ENCODE data around the gene MAP3K1.

The MAP3K1 gene

GRCh38 chr5:56833325-56833724 lies 18.0 kb downstream of the MAP3K1 start:
- H3K27me3 ChIP-seq (ENCODE audit: control insufficient read depth, insufficient read depth, low read length), result no peaks in the 10 kb centered on the region
- peaks cover 22% of the 10 kb centered on the region for H3K4me1 ChIP-seq (ENCODE audit: control insufficient read depth, insufficient read depth, low read length)
- no peaks in the 10 kb centered on the region for H3K9me3 ChIP-seq (ENCODE audit: control insufficient read depth, insufficient read depth, low read length)
- H3K9ac ChIP-seq (ENCODE audit: low read depth, low read length), result no peak overlapping the region
- no peak overlapping the region for H3K4me3 ChIP-seq (ENCODE audit: low read depth, low read length)
- H3K36me3 ChIP-seq (ENCODE audit: control insufficient read depth, insufficient read depth, low read length), result no peaks in the 10 kb centered on the region

GRCh38 chr5:56837381-56837780 lies 22.0 kb downstream of the MAP3K1 start:
- Histone ChIP-seq H3K4me3 (ENCODE audit: low read depth, low read length) (no peak overlapping the region), H3K4me1 (ENCODE audit: control insufficient read depth, insufficient read depth, low read length) (peaks cover 18% of the 10 kb centered on the region), H3K36me3 (ENCODE audit: control insufficient read depth, insufficient read depth, low read length) (no peaks in the 10 kb centered on the region), H3K9me3 (ENCODE audit: control insufficient read depth, insufficient read depth, low read length) (no peaks in the 10 kb centered on the region), H3K9ac (ENCODE audit: low read depth, low read length) (no peak overlapping the region), H3K27me3 (ENCODE audit: control insufficient read depth, insufficient read depth, low read length) (no peaks in the 10 kb centered on the region)

GRCh38 chr5:56837956-56838355 lies 22.6 kb downstream of the MAP3K1 start:
- no peak overlapping the region for H3K9ac ChIP-seq (ENCODE audit: low read depth, low read length)
- H3K36me3 ChIP-seq (ENCODE audit: control insufficient read depth, insufficient read depth, low read length), result no peaks in the 10 kb centered on the region
- no peak overlapping the region for H3K4me3 ChIP-seq (ENCODE audit: low read depth, low read length)
- no peaks in the 10 kb centered on the region for H3K27me3 ChIP-seq (ENCODE audit: control insufficient read depth, insufficient read depth, low read length)
- peaks cover 18% of the 10 kb centered on the region for H3K4me1 ChIP-seq (ENCODE audit: control insufficient read depth, insufficient read depth, low read length)
- no peaks in the 10 kb centered on the region for H3K9me3 ChIP-seq (ENCODE audit: control insufficient read depth, insufficient read depth, low read length)

- Histone ChIP-seq H3K36me3 (ENCODE audit: control insufficient read depth, insufficient read depth, low read length) (no peaks in the 10 kb centered on the region), H3K9ac (ENCODE audit: low read depth, low read length) (no peak overlapping the region), H3K9me3 (ENCODE audit: control insufficient read depth, insufficient read depth, low read length) (no peaks in the 10 kb centered on the region), H3K27me3 (ENCODE audit: control insufficient read depth, insufficient read depth, low read length) (no peaks in the 10 kb centered on the region), H3K4me1 (ENCODE audit: control insufficient read depth, insufficient read depth, low read length) (peaks cover 14% of the 10 kb centered on the region), H3K4me3 (ENCODE audit: low read depth, low read length) (no peak overlapping the region)
These were observed 23.2 kb downstream of the MAP3K1 start for GRCh38 chr5:56838409-56839039.

DNA sequence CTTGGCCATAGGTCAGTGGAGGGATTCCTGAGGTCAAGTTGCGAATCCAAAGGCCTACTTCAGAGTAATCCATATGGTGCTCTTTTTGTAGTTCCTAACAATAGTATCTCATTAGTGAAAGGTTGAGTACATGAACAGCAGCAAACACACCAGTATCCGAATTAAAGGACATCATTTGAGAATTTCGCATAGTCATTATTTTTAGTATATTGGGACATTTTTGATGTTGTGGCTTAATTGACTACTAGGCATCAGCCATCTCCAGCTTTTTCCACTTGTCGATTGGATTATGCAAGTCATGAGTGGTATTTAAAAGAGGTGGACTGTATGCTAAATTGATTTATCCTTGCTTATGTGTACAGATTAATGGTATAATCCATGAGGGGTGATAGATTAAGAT lies 23.7 kb downstream of the MAP3K1 start:
- no peaks in the 10 kb centered on the region for H3K36me3 ChIP-seq (ENCODE audit: control insufficient read depth, insufficient read depth, low read length)
- H3K9me3 ChIP-seq (ENCODE audit: control insufficient read depth, insufficient read depth, low read length), result no peaks in the 10 kb centered on the region
- no peak overlapping the region for H3K9ac ChIP-seq (ENCODE audit: low read depth, low read length)
- peaks cover 11% of the 10 kb centered on the region for H3K4me1 ChIP-seq (ENCODE audit: control insufficient read depth, insufficient read depth, low read length)
- no peak overlapping the region for H3K4me3 ChIP-seq (ENCODE audit: low read depth, low read length)
- H3K27me3 ChIP-seq (ENCODE audit: control insufficient read depth, insufficient read depth, low read length), result no peaks in the 10 kb centered on the region

DNA sequence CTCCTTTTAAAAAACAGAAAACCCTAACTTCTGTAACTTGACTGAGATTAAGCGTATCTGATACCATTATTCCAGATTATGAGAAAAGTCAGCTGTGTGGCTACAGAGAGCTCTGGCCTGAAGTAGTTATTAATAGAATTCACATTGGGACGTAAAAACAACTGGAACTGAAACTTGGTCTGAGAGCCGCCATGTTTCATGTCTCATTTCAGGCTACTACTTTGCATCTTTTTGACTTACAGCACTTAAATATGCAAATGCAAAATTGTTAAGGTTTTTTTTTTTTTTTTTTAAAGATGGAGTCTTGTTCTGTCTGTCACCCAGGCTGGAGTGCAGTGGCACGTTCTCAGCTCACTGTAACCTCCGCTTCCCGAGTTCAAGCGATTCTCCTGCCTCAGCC lies 25.2 kb downstream of the MAP3K1 start:
- Histone ChIP-seq H3K27me3 (ENCODE audit: control insufficient read depth, insufficient read depth, low read length) (no peaks in the 10 kb centered on the region), H3K4me3 (ENCODE audit: low read depth, low read length) (no peak overlapping the region), H3K4me1 (ENCODE audit: control insufficient read depth, insufficient read depth, low read length) (peaks cover 13% of the 10 kb centered on the region), H3K9ac (ENCODE audit: low read depth, low read length) (no peak overlapping the region), H3K36me3 (ENCODE audit: control insufficient read depth, insufficient read depth, low read length) (no peaks in the 10 kb centered on the region), H3K9me3 (ENCODE audit: control insufficient read depth, insufficient read depth, low read length) (no peaks in the 10 kb centered on the region)

GRCh38 chr5:56845277-56845676 lies 29.9 kb downstream of the MAP3K1 start:
- Histone ChIP-seq H3K4me3 (ENCODE audit: low read depth, low read length) (no peak overlapping the region), H3K9me3 (ENCODE audit: control insufficient read depth, insufficient read depth, low read length) (no peaks in the 10 kb centered on the region), H3K4me1 (ENCODE audit: control insufficient read depth, insufficient read depth, low read length) (peaks cover 13% of the 10 kb centered on the region), H3K9ac (ENCODE audit: low read depth, low read length) (no peak overlapping the region), H3K36me3 (ENCODE audit: control insufficient read depth, insufficient read depth, low read length) (no peaks in the 10 kb centered on the region), H3K27me3 (ENCODE audit: control insufficient read depth, insufficient read depth, low read length) (no peaks in the 10 kb centered on the region)

DNA sequence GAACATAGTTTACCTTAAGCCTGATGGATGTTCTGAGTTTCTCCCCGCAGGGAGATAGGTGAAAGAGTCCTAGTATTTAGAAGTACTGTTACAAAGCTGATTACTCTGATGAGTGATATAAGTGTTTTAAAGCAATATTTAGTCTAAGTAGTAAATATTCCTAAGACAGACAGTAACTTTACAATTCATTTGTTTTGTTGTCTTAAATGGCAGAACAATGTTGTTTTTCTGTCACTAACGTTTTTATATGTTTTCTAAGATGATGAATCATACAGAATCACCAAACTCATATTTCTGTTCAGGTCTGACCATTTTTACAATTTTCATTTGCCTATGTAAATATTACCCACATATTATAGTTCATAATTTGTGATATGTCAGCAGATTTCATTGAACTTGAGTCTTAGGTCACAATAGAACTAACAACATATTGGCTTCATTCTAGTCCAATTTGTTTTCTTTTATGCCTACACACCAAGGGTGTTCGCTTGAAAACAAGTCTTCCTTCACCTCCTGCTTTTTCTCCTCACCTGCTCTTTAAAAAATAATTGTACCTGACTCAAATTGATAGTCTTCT lies 30.6 kb downstream of the MAP3K1 start:
- peaks cover 13% of the 10 kb centered on the region for H3K4me1 ChIP-seq (ENCODE audit: control insufficient read depth, insufficient read depth, low read length)

DNA sequence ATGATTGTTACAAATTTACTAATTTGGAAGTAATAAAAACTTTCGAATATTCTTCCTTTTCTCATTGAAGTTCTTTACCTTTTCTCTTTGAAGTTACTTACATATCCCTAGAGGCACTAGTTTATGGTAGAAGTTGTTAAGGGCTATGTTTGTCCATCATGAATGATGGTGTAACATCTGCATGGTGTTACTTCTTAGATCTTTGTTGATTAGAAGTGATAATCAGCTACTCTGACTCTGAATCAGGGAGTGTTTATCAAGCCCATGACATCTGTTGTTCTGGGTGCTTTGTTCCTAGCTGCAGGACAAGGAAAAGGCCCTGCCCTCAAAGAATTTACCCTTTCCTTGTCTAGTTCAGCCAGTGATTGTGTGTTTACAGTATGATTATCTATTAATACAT lies 32.9 kb downstream of the MAP3K1 start:
- no peaks in the 10 kb centered on the region for H3K27me3 ChIP-seq (ENCODE audit: control insufficient read depth, insufficient read depth, low read length)
- H3K4me3 ChIP-seq (ENCODE audit: low read depth, low read length), result no peak overlapping the region
- no peaks in the 10 kb centered on the region for H3K9me3 ChIP-seq (ENCODE audit: control insufficient read depth, insufficient read depth, low read length)
- H3K36me3 ChIP-seq (ENCODE audit: control insufficient read depth, insufficient read depth, low read length), result no peaks in the 10 kb centered on the region
- peaks cover 13% of the 10 kb centered on the region for H3K4me1 ChIP-seq (ENCODE audit: control insufficient read depth, insufficient read depth, low read length)
- H3K9ac ChIP-seq (ENCODE audit: low read depth, low read length), result no peak overlapping the region

More for the DNA sequence above, 30.6 kb downstream of the MAP3K1 start:
- no peaks in the 10 kb centered on the region for H3K36me3 ChIP-seq (ENCODE audit: control insufficient read depth, insufficient read depth, low read length)
- H3K4me3 ChIP-seq (ENCODE audit: low read depth, low read length), result no peak overlapping the region
- no peaks in the 10 kb centered on the region for H3K9me3 ChIP-seq (ENCODE audit: control insufficient read depth, insufficient read depth, low read length)
- no peak overlapping the region for H3K9ac ChIP-seq (ENCODE audit: low read depth, low read length)
- H3K27me3 ChIP-seq (ENCODE audit: control insufficient read depth, insufficient read depth, low read length), result no peaks in the 10 kb centered on the region

- H3K9me3 ChIP-seq (ENCODE audit: control insufficient read depth, insufficient read depth, low read length), result no peaks in the 10 kb centered on the region
- no peak overlapping the region for H3K4me3 ChIP-seq (ENCODE audit: low read depth, low read length)
- H3K4me1 ChIP-seq (ENCODE audit: control insufficient read depth, insufficient read depth, low read length), result peaks cover 13% of the 10 kb centered on the region
- no peaks in the 10 kb centered on the region for H3K36me3 ChIP-seq (ENCODE audit: control insufficient read depth, insufficient read depth, low read length)
- H3K9ac ChIP-seq (ENCODE audit: low read depth, low read length), result no peak overlapping the region
- H3K27me3 ChIP-seq (ENCODE audit: control insufficient read depth, insufficient read depth, low read length), result no peaks in the 10 kb centered on the region
These were observed 34.3 kb downstream of the MAP3K1 start for GRCh38 chr5:56849671-56850070.

DNA sequence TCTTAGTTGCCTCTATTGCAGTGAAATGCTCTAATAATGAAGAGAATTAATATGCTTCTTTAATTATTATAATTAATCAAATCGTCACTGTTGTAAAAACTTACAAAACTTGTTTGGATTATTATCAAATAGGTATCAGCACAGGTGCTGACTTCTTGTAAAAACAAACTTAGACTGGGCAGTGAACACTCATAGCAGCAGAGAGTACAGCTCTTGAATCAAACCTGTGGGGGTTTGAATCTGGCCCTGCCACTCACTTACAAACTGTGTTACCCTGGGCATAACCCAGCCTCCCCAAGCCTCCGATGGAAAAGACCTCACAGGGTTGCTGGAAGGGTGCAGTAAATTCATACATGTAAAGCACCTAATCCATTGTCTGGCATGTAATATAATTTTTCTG lies 35.1 kb downstream of the MAP3K1 start:
- no peaks in the 10 kb centered on the region for H3K9me3 ChIP-seq (ENCODE audit: control insufficient read depth, insufficient read depth, low read length)
- H3K4me3 ChIP-seq (ENCODE audit: low read depth, low read length), result no peak overlapping the region
- peaks cover 9% of the 10 kb centered on the region for H3K4me1 ChIP-seq (ENCODE audit: control insufficient read depth, insufficient read depth, low read length)
- no peak overlapping the region for H3K9ac ChIP-seq (ENCODE audit: low read depth, low read length)
- H3K27me3 ChIP-seq (ENCODE audit: control insufficient read depth, insufficient read depth, low read length), result no peaks in the 10 kb centered on the region
- no peaks in the 10 kb centered on the region for H3K36me3 ChIP-seq (ENCODE audit: control insufficient read depth, insufficient read depth, low read length)

GRCh38 chr5:56851258-56851941 lies 36.1 kb downstream of the MAP3K1 start:
- no peak overlapping the region for H3K9ac ChIP-seq (ENCODE audit: low read depth, low read length)
- no peaks in the 10 kb centered on the region for H3K27me3 ChIP-seq (ENCODE audit: control insufficient read depth, insufficient read depth, low read length)
- no peaks in the 10 kb centered on the region for H3K9me3 ChIP-seq (ENCODE audit: control insufficient read depth, insufficient read depth, low read length)
- H3K36me3 ChIP-seq (ENCODE audit: control insufficient read depth, insufficient read depth, low read length), result no peaks in the 10 kb centered on the region
- peaks cover 2% of the 10 kb centered on the region for H3K4me1 ChIP-seq (ENCODE audit: control insufficient read depth, insufficient read depth, low read length)
- H3K4me3 ChIP-seq (ENCODE audit: low read depth, low read length), result no peak overlapping the region
